SH-SY5Y (cell line): ENCODE data around the gene PNLIP.

Source experiments
- GATA2 ChIP-seq: IDR thresholded peaks from 2 replicates; pipeline ENCODE4 v1.6.1; 2011; ENCODE audit warnings: mild to moderate bottlenecking, low read depth, low read length
- GATA3 ChIP-seq: IDR thresholded peaks from 2 replicates; pipeline ENCODE4 v1.6.1; 2011; ENCODE audit warnings: low read depth, mild to moderate bottlenecking, low read length, moderate library complexity

GRCh38 chr10:116553378-116553980, 7.7 kb downstream of the PNLIP start:
- TF ChIP-seq GATA3 (no peak), GATA2 (no peak)
